NOMO-1 treated with DMSO at 0.1 percent for 48 hours (cell line): ENCODE data around the gene MCUR1.
"Not testable (repeated sequence)": the region's sequence is repeated elsewhere in the genome, so short reads cannot be mapped to it uniquely, and the experiment has no call there.

Experiments used
- DNase-seq: peaks from one replicate; lab custom pipeline; 2025; ENCODE audit not compliant: unreplicated experiment; lab: John Stamatoyannopoulos, UW

MCUR1 gene

DNA sequence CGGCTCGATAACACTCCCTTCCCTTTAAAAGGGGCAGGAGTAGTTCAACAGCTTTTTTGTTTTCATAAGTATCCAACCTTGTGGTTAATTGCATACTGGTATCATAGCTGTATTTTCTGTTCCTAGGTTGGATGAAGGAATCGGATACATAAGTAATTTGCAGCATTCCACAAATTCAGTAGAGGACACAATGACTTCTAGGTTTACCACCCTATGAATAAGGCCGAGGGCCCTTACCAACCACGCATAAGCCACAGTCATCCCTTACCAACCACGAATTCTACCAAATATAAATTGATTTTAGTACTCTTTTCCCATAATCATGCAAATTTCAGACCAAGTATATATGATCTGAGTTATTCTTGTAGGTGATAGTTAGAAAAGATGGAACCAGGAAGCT, 36.3 kb downstream of the MCUR1 start:
- no peak for DNase-seq

GRCh38 chr6:13776602-13777001, 37.8 kb downstream of the MCUR1 start:
- no peak for DNase-seq

DNA sequence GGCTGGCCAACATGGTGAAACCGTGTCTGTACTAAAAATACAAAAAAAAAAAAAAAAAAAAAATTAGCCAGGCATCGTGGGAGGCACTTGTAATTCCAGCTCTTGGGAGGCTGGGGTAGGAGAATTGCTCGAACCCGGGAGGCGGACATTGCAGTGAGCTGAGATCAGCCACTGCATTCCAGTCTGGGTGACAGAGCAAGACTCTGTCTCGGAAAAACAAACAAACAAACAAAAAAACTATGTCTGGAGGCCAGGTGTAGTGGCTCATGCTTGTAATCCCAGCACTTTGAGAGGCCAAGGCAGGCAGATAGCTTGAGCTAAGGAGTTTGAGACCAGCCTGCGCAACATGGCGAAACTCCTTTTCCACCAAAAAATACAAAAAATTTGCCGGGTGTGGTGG, 38.9 kb downstream of the MCUR1 start:
- not testable (repeated sequence) for DNase-seq

- not testable (repeated sequence) for DNase-seq
Measured at GRCh38 chr6:13772358-13773030, 41.9 kb downstream of the MCUR1 start.

- no peak for DNase-seq
Measured at GRCh38 chr6:13769655-13770053, 44.7 kb downstream of the MCUR1 start.

- DNase-seq: no peak
Measured at GRCh38 chr6:13769034-13769654, 45.2 kb downstream of the MCUR1 start.

GRCh38 chr6:13767121-13767808, 47.1 kb downstream of the MCUR1 start:
- no peak for DNase-seq

DNA sequence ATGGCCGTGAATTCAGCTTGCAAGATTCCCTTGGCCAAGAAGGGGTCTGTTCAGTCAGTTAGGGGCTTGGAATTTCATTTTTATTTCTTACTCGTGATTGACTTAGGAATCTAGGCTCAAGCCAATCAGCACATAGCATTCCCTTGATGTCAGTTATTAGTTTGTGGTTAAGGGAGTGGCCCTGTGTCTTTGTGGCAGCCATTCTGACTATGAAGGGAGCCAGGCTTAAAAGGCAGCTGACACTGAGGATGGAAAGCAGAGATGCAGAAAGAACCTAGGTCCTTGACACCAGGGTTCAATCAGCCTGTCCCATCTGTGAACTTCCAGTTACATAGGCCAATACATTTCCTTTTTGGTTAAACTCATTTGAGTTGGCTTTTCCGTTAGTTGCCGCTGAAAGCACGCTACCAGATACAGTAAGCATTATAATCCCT, 48.1 kb downstream of the MCUR1 start:
- no peak for DNase-seq

GRCh38 chr6:13765570-13765969, 48.8 kb downstream of the MCUR1 start:
- DNase-seq: no peak

- peak; percentile 18 for DNase-seq
Measured at GRCh38 chr6:13764996-13765395, 49.4 kb downstream of the MCUR1 start.

DNA sequence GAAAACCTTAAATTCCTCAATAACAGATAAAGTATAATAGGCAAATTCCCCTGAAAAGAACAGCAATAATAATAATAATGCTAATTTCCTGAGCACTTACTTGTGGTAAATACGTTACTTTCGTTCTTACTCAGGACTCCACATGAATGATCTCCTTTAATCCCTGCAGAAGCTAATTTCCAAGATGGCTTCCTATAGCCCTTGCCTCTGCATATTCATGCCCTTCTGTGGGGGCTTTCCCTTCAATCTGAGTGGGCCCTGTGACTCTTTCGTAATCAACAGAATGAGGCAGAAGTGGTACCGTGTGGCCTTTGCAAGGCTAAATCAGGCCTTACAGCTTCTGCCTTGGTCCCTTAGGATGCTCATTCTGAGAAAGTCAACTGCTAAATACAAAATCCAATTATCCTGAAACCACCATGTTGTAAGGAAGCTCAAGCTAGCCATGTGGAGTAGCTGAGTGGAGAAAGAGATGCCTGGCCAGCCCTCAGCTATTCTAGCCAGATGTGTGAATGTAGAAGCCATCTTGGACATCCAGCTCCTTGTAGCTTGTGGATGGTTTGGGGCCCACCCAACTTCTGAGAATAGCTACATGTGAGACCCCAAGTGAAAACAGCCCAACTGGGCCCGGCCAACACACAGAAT, 50.5 kb downstream of the MCUR1 start:
- no peak for DNase-seq

- DNase-seq: peak; percentile 94
Measured at GRCh38 chr6:13762611-13763441, 51.5 kb downstream of the MCUR1 start.

DNA sequence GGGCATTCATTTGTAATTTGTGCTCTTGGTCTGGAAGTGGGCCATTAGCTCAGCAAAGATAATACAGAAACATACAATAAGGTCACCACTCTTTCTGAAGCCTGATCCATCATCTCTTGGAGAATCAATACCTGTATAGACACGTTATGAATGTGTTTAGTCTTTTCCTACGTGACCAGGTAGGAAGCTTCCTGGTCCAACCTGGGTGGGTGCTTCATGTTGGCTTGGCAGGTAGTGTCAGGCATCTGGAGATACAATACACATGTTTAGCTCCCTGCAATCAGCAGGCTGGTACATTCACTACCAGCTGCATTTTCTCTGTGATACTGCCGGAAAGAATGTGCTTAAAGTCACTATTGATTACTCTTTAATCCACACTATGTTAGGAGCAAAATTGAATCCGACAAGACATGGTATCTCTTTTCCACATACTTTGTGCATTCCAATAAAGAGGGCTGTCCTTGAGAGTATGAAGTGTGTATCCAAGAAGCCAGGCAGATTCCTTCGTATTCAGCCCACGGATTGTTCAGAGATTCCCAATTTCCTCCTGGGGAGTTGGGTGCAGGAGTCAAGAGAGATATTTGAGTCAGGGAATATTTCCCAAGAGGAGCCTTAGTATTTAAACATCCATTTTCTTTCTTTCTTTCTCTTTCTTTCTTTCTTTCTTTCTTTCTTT, 52.9 kb downstream of the MCUR1 start:
- no peak for DNase-seq

- DNase-seq: peak; percentile 42
Measured at GRCh38 chr6:13760307-13761304, 53.8 kb downstream of the MCUR1 start.

DNA sequence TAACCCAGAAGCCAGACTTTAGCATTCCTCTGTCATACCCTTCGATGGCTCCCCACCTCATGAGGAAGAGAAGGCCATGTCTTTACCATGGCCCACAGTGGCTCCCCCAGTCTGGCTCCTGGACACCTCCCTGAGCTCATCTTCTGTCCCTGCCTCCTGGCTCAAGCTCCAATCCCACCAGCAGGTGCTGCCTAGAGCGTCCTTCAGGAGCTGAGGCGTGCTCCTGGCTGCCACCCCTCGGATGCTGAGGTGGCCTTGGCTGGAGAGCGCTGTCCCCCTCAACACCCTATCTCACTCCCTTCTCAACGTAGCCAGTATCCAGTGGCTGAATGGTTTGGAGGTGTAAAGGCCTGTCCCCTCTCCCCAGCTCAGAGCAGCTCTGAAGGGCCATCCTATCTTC, 55.3 kb downstream of the MCUR1 start:
- no peak for DNase-seq

DNA sequence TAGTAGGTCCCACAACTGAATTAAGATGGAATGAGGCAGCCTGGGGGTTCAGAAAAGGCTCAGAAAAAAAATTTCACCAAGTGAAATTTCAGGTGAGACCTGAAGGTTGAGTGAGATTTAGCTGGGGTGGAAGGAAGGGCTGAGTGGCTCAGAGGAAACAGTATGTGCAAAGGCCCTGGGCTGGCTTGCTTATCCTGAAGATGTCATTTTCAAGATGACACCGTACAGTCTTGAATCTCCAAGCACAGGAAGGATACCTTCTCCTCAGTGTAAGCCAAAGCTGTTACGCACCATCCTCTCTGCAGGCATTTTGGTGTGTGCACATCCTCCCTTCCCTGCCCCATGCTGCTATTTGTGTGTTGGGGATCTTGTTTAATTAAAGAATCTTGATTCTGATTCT, 59.7 kb downstream of the MCUR1 start:
- DNase-seq: no peak

DNA sequence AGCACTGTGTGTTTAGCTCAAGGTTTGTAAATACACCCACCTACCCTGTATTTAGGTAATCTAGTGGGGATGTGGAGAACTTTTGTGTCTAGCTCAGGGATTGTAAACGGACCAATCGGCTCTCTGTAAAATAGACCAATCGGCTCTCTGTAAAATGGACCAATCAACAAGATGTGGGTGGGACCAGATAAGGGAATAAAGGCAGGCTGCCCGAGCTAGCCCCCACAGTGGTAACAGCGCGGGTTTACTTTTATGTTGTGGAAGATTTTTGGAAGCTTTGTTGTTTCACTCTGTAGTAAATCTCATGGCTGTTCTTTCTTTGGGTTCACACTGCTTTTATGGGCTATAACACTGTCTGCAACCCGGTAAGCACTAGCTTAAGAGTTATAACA, 70.6 kb downstream of the MCUR1 start:
- DNase-seq: no peak

DNA sequence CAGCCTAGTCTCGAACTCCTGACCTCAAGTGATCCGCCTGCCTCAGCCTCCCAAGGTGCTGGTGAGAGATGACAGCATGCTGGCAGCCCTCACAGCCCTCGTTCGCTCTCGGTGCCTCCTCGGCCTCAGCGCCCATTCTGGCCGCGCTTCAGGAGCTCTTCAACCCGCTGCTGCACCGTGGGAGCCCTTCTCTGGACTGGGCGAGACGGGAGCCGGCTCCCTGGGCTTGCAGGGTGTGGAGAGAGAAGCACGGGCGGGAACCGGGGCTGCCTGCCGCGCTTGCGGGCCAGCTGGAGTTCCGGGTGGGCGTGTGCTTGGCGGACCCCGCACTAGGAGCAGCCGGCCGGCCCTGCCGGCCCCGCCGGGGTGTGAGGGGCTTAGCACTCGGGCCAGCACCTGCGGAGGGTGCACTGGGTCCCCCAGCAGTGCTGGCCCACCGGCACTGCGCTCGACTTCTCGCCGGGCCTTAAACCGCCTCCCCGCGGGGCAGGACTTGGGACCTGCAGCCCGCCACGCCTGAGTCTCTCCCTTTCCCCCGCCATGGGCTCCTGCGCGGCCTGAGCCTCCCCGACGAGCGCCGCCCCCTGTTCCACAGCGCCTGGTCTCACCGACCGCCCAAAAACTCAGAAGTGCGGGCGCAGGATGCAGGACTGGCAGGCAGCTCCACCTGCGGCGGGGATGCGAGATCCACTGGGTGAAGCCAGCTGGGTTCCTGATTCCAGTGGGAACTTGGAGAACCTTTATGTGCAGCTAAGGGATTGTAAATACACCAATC, 71.2 kb downstream of the MCUR1 start:
- DNase-seq: no peak
